Parathyroid adenoma (tissue), 2 donors: ENCODE data around the gene BRD4.
A peak's percentile ranks its signal among the peaks of the same experiment; 100 is the strongest.

Experiments used
- H2AFZ ChIP-seq: fragments of 300-600 bp; sonication (generic); one replicate; pipeline ENCODE4 v1.7.0; 2017; ENCODE audit warnings: antibody characterized with exemption, mild to moderate bottlenecking
- H3K27ac ChIP-seq: fragments of 300-600 bp; sonication (generic); one replicate; pipeline ENCODE4 v1.7.0; 2017
- H3K27me3 ChIP-seq: fragments of 300-600 bp; sonication (generic); one replicate; pipeline ENCODE4 v1.7.0; 2017; ENCODE audit warnings: low read length; ENCODE audit not compliant: control insufficient read depth, insufficient read depth
- H3K36me3 ChIP-seq: fragments of 300-600 bp; sonication (generic); one replicate; pipeline ENCODE4 v1.7.0; 2017; ENCODE audit warnings: low read length; ENCODE audit not compliant: control insufficient read depth, insufficient read depth
- H3K4me1 ChIP-seq: fragments of 300-600 bp; sonication (generic); one replicate; pipeline ENCODE4 v1.7.0; 2017; ENCODE audit warnings: control low read depth
- H3K4me2 ChIP-seq: fragments of 300-600 bp; sonication (generic); one replicate; pipeline ENCODE4 v1.7.0; 2017; ENCODE audit warnings: low read length
- H3K4me3 ChIP-seq: fragments of 300-600 bp; sonication (generic); one replicate; pipeline ENCODE4 v1.7.0; 2017; ENCODE audit warnings: low read depth, low read length
- H3K79me2 ChIP-seq: fragments of 300-600 bp; sonication (generic); one replicate; pipeline ENCODE4 v1.7.0; 2017; ENCODE audit warnings: control low read depth
- H3K9ac ChIP-seq: fragments of 300-600 bp; sonication (generic); one replicate; pipeline ENCODE4 v1.7.0; 2017; ENCODE audit warnings: mild to moderate bottlenecking
- H3K9me3 ChIP-seq: fragments of 300-600 bp; sonication (generic); one replicate; pipeline ENCODE4 v1.7.0; 2017; ENCODE audit warnings: low read length; ENCODE audit not compliant: control insufficient read depth
- CTCF ChIP-seq: fragments of 300-600 bp; sonication (generic); IDR thresholded peaks from one replicate; pipeline ENCODE4 v1.7.0; 2017; ENCODE audit warnings: antibody characterized with exemption, mild to moderate bottlenecking
- donor health status: primary hyperparathyroidism.

Gene BRD4

GRCh38 chr19:15280915-15281683, 51.2 kb downstream of the BRD4 start:
- peak overlapping the region; percentile 54 for H3K27ac ChIP-seq
- H3K4me3 ChIP-seq, result no peak overlapping the region
- no peaks in the 10 kb centered on the region for H3K36me3 ChIP-seq
- no peaks in the 10 kb centered on the region for H3K27me3 ChIP-seq
- H3K4me1 ChIP-seq, result peaks cover 63% of the 10 kb centered on the region
- H3K79me2 ChIP-seq, result peaks cover 93% of the 10 kb centered on the region
- H2AFZ ChIP-seq, result no peak overlapping the region
- H3K9me3 ChIP-seq, result no peaks in the 10 kb centered on the region
- no peak overlapping the region for H3K9ac ChIP-seq
- peak; percentile 43 for TF ChIP-seq CTCF
- no peak overlapping the region for H3K4me2 ChIP-seq

DNA sequence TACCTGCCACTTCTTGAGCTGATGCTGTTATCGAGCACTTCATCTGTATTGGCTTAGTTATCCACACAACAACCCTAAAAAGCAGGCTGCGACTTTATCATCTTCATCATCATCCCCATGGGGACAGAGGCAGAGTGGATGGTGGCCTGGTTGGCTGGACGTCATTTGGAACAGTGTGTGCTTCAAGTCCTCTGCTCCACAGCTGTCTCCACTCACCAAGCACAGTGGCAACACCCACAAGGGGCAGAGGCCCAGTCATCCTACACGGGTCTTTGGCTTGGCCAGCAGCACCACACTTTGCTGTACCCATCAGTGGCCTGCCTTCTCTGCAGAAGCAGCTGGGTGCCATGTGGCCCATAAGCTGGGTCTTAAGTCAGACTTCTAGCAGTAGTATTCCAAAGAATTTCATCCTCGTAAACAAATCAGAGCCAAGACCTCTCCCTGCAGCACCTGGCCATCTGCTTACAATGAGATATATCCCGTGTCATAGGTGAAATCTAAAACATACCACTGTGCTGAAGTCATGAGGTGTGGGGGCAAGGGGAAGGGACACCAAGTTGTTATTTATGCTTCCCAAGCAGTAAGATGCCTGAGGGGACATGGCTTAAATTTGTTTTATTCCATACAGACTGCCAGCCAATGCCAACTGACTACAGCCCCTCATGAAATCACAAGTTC, 52.2 kb downstream of the BRD4 start:
- H3K79me2 ChIP-seq, result peaks cover 93% of the 10 kb centered on the region
- peak overlapping the region; percentile 54 for H3K27ac ChIP-seq
- TF ChIP-seq CTCF, result no peak
- H3K4me2 ChIP-seq, result peak overlapping the region; percentile 16
- no peaks in the 10 kb centered on the region for H3K36me3 ChIP-seq
- no peaks in the 10 kb centered on the region for H3K27me3 ChIP-seq
- H3K4me1 ChIP-seq, result peaks cover 62% of the 10 kb centered on the region
- no peak overlapping the region for H3K4me3 ChIP-seq
- H2AFZ ChIP-seq, result no peak overlapping the region
- H3K9ac ChIP-seq, result no peak overlapping the region
- H3K9me3 ChIP-seq, result no peaks in the 10 kb centered on the region

GRCh38 chr19:15279326-15279904, 52.9 kb downstream of the BRD4 start:
- Histone ChIP-seq H3K4me2 (no peak overlapping the region), H3K79me2 (peaks cover 93% of the 10 kb centered on the region), H3K27me3 (no peaks in the 10 kb centered on the region), H3K4me3 (no peak overlapping the region), H3K4me1 (peaks cover 55% of the 10 kb centered on the region), H2AFZ (no peak overlapping the region), H3K9ac (no peak overlapping the region), H3K27ac (no peak overlapping the region), H3K36me3 (no peaks in the 10 kb centered on the region), H3K9me3 (no peaks in the 10 kb centered on the region)
- no peak for TF ChIP-seq CTCF

- Histone ChIP-seq H3K4me2 (peak overlapping the region; percentile 13), H2AFZ (no peak overlapping the region), H3K4me3 (no peak overlapping the region), H3K9me3 (no peaks in the 10 kb centered on the region), H3K4me1 (peaks cover 35% of the 10 kb centered on the region), H3K36me3 (no peaks in the 10 kb centered on the region), H3K27ac (no peak overlapping the region), H3K9ac (no peak overlapping the region), H3K27me3 (no peaks in the 10 kb centered on the region), H3K79me2 (peaks cover 93% of the 10 kb centered on the region)
- no peak for TF ChIP-seq CTCF
Observed at GRCh38 chr19:15276620-15277215, 55.6 kb downstream of the BRD4 start.
